Left cardiac atrium (tissue), 4 donors: ENCODE measurements around the gene KCNK5. TPM values are rescaled to one million over a fixed set of nuclear protein-coding genes. Genes with fewer than 3 reads are reported as not detected.
A peak's percentile ranks its signal among the peaks of the same experiment; 100 is the strongest.

ENCODE experiments used
- ATAC-seq, 2 donors: fragments of 200-7000 bp; cut with Tn5 transposase; one replicate each; pipeline ENCODE4 v1.9.1; 2020; ENCODE audit warnings: mild to moderate bottlenecking in 2 of 2, moderate library complexity in 2 of 2
- DNase-seq: peaks from one replicate; pipeline ENCODE4 v3.0.0-alpha.2; 2020
- intact Hi-C, 2 donors: fragments of 100-400 bp; cut with DNase I; formaldehyde crosslinking; loops; one replicate each; pipeline versions ENCODE4 v1.14.1 to v1.15.1; 2022 to 2023
- total RNA-seq, 2 donors: library from RNA; stranded (reverse); fragmentation: NEBNext Ultra II Directional; extraction: Animal tissue kit (Norgen Biotek cat#: 25700); gene quantifications; one replicate each; pipeline ENCODE4 v1.2.1, GENCODE V29; 2021
- donor health status: DM: no; HTN: yes; CAD: no.
- donor health status: DM: no; HTN: yes; CAD: no; lungs with severe emphysema.
- donor health status: DM: yes; HTN: yes; CAD: no.
- donor health status: Dilated cardiomyopathy.

KCNK5 gene
- total RNA-seq, 2 donors from 2014 or later = 0.76 to 1.2 TPM

- no peak for DNase-seq
- ATAC-seq = no peak
- intact Hi-C loops = no loop called here
Observed at GRCh38 chr6:39247667-39248194, 18.5 kb upstream of the KCNK5 start.

- intact Hi-C loops = no loop called here
- DNase-seq (peak; percentile 39), ATAC-seq (peak; percentile 41 to 66)
Observed at GRCh38 chr6:39243809-39244208, 14.5 kb upstream of the KCNK5 start.

- intact Hi-C loops = no loop called here
- peak in 1 of 2 donors; percentile 14 for ATAC-seq
- DNase-seq = no peak
Observed at GRCh38 chr6:39240155-39240757, 11.0 kb upstream of the KCNK5 start.

GRCh38 chr6:39239527-39240154 is 10.4 kb upstream of the KCNK5 start:
- intact Hi-C loops = no loop called here
- peak; percentile 67 to 84 for ATAC-seq

GRCh38 chr6:39236742-39237141 is 7.5 kb upstream of the KCNK5 start:
- DNase-seq = no peak
- ATAC-seq = no peak
- intact Hi-C loops = no loop called here

More at GRCh38 chr6:39239527-39240154, 10.4 kb upstream of the KCNK5 start:
- DNase-seq = no peak

GRCh38 chr6:39233333-39233732 is 4.1 kb upstream of the KCNK5 start:
- intact Hi-C loops = no loop called here
- DNase-seq = no peak
- ATAC-seq = no peak

- ATAC-seq (no peak), DNase-seq (no peak)
- intact Hi-C loops = no loop called here
Observed at GRCh38 chr6:39231521-39232243, 2.4 kb upstream of the KCNK5 start.

- intact Hi-C loops = no loop called here
- ATAC-seq (no peak), DNase-seq (no peak)
Observed at GRCh38 chr6:39230654-39231035, 1.4 kb upstream of the KCNK5 start.

GRCh38 chr6:39228111-39228971 is 934 bp downstream of the KCNK5 start:
- intact Hi-C loops = no loop called here
- DNase-seq (no peak), ATAC-seq (peak in 1 of 2 donors; percentile 46)

- intact Hi-C loops = no loop called here
- no peak for ATAC-seq
- no peak for DNase-seq
Observed at GRCh38 chr6:39227476-39227875, 1.8 kb downstream of the KCNK5 start.

GRCh38 chr6:39226639-39227329 is 2.5 kb downstream of the KCNK5 start:
- no peak for DNase-seq
- ATAC-seq = no peak
- intact Hi-C loops = no loop called here

- DNase-seq = no peak
- no peak for ATAC-seq
- intact Hi-C loops = no loop called here
Observed at GRCh38 chr6:39225946-39226437, 3.3 kb downstream of the KCNK5 start.

GRCh38 chr6:39225543-39225942 is 3.7 kb downstream of the KCNK5 start:
- no peak for ATAC-seq
- no peak for DNase-seq
- intact Hi-C loops = no loop called here

GRCh38 chr6:39224523-39225182 is 4.6 kb downstream of the KCNK5 start:
- intact Hi-C loops = no loop called here
- ATAC-seq = no peak
- DNase-seq = no peak

GRCh38 chr6:39224011-39224410 is 5.3 kb downstream of the KCNK5 start:
- DNase-seq (no peak), ATAC-seq (no peak)
- intact Hi-C loops = no loop called here

- ATAC-seq = no peak
- DNase-seq = no peak
- intact Hi-C loops = no loop called here
Observed at GRCh38 chr6:39223555-39223954, 5.7 kb downstream of the KCNK5 start.

- DNase-seq (no peak), ATAC-seq (no peak)
- intact Hi-C loops = no loop called here
Observed at GRCh38 chr6:39223061-39223460, 6.2 kb downstream of the KCNK5 start.
